Measurements from ENCODE around the gene PACC1.

- TF ChIP-seq, protein P1, sequence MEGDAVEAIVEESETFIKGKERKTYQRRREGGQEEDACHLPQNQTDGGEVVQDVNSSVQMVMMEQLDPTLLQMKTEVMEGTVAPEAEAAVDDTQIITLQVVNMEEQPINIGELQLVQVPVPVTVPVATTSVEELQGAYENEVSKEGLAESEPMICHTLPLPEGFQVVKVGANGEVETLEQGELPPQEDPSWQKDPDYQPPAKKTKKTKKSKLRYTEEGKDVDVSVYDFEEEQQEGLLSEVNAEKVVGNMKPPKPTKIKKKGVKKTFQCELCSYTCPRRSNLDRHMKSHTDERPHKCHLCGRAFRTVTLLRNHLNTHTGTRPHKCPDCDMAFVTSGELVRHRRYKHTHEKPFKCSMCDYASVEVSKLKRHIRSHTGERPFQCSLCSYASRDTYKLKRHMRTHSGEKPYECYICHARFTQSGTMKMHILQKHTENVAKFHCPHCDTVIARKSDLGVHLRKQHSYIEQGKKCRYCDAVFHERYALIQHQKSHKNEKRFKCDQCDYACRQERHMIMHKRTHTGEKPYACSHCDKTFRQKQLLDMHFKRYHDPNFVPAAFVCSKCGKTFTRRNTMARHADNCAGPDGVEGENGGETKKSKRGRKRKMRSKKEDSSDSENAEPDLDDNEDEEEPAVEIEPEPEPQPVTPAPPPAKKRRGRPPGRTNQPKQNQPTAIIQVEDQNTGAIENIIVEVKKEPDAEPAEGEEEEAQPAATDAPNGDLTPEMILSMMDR (IDR thresholded peaks at IDR 0.05), result no peak
- no peak for TF ChIP-seq POLR2A (IDR thresholded peaks at IDR 0.05)
- no peak for TF ChIP-seq POLR2AphosphoS5 (IDR thresholded peaks at IDR 0.05)
- no peak for TF ChIP-seq EP300 (IDR thresholded peaks at IDR 0.05)
Measured at GRCh38 chr1:212413902-212414327, 771 bp downstream of the PACC1 start.
